HCT116 (cell line): ENCODE data around the gene SCN8A.
"Not testable (repeated sequence)": the region's sequence is repeated elsewhere in the genome, so short reads cannot be mapped to it uniquely, and the experiment has no call there.

Experiments used
- ATF3 ChIP-seq: IDR thresholded peaks from 2 replicates; pipeline ENCODE4 v1.6.1; 2012
- CTCF ChIP-seq, 3 experiments: fragments of 200-600 bp in 1 of 3; sonication (generic) in 1 of 3; IDR thresholded peaks in 2 of 3; conservative IDR thresholded peaks in 1 of 3; 2 replicates each; pipeline ENCODE4 v1.5.1; 2012 to 2017; ENCODE audit warnings: low read depth in 2 of 3, low read length in 2 of 3, antibody characterized with exemption in 1 of 3, borderline replicate concordance in 1 of 3, control low read depth in 1 of 3, mild to moderate bottlenecking in 1 of 3, mixed read lengths in 1 of 3, mixed run types in 1 of 3, moderate library complexity in 1 of 3; ENCODE audit not compliant: insufficient read depth in 1 of 3
- EGR1 ChIP-seq: IDR thresholded peaks from 2 replicates; pipeline ENCODE4 v1.6.1; 2012; ENCODE audit warnings: low read depth
- EZH2 ChIP-seq: fragments of 200-600 bp; sonication (generic); IDR thresholded peaks from 2 replicates; pipeline ENCODE4 v1.6.1; 2017; ENCODE audit warnings: antibody characterized with exemption, mixed run types
- EZH2phosphoT487 ChIP-seq: fragments of 200-600 bp; IDR thresholded peaks from 2 replicates; pipeline ENCODE4 v1.6.1; 2018; ENCODE audit warnings: antibody characterized with exemption, borderline replicate concordance
- POLR2A ChIP-seq: IDR thresholded peaks from 2 replicates; pipeline ENCODE4 v1.7.0; 2011; ENCODE audit warnings: borderline replicate concordance; ENCODE audit not compliant: insufficient read depth, insufficient read length; ENCODE audit errors: extremely low read depth
- POLR2AphosphoS5 ChIP-seq: IDR thresholded peaks from 2 replicates; pipeline ENCODE4 v1.6.1; 2011; ENCODE audit warnings: mild to moderate bottlenecking, low read depth, low read length, moderate library complexity
- RAD21 ChIP-seq: IDR thresholded peaks from 2 replicates; pipeline ENCODE4 v1.6.1; 2012; ENCODE audit warnings: low read depth, mild to moderate bottlenecking
- SIN3A ChIP-seq: IDR thresholded peaks from 2 replicates; pipeline ENCODE4 v1.6.1; 2012; ENCODE audit warnings: low read depth
- SP1 ChIP-seq: IDR thresholded peaks from 2 replicates; pipeline ENCODE4 v1.6.1; 2012; ENCODE audit warnings: low read depth
- SRF ChIP-seq: IDR thresholded peaks from 2 replicates; pipeline ENCODE4 v1.6.1; 2012; ENCODE audit warnings: low read depth
- ZBTB33 ChIP-seq: IDR thresholded peaks from 2 replicates; pipeline ENCODE4 v1.6.1; 2011; ENCODE audit warnings: mild to moderate bottlenecking, low read length, moderate library complexity; ENCODE audit not compliant: insufficient replicate concordance; ENCODE audit errors: extremely low read depth

- TF ChIP-seq POLR2A; EGR1; POLR2AphosphoS5; CTCF (IDR thresholded peaks at IDR 0.05 in 2 of 3, conservative IDR thresholded peaks at IDR 0.05 in 1 of 3; ENCODE audit: borderline replicate concordance in 1 of 3, insufficient read depth in 1 of 3, low read depth in 2 of 3, low read length in 2 of 3); SRF; SIN3A; SP1; RAD21; ATF3; EZH2phosphoT487; ZBTB33; EZH2: not testable (repeated sequence)
Observed at GRCh38 chr12:51605896-51606295, 14.9 kb downstream of the SCN8A start.
